Activated CD4-positive, alpha-beta memory T cell treated with anti-CD3 and anti-CD28 coated beads for 36 hours (primary cell): ENCODE data around the gene CCP110. TPM values are rescaled to one million over a fixed set of nuclear protein-coding genes. Genes with fewer than 3 reads are reported as not detected.

ENCODE experiments used
- CTCF ChIA-PET: fragments of 350-600 bp; sonication (Branson Sonifier 250); formaldehyde crosslinking; loops from one replicate; lab custom pipeline; 2021; ENCODE audit warnings: antibody characterized with exemption, inconsistent platforms; lab: Charles Lee
- POLR2A ChIA-PET: fragments of 350-600 bp; sonication (Branson Sonifier 250); formaldehyde crosslinking; loops from one replicate; lab custom pipeline; 2021; ENCODE audit warnings: antibody characterized with exemption; lab: Charles Lee
- DNase-seq: peaks from one replicate; pipeline ENCODE4 v3.0.0-alpha.2; 2020
- H3K27ac Mint-ChIP-seq: one replicate; pipeline ENCODE4 v1.8.0; 2021; ENCODE audit warnings: mixed read lengths
- H3K27me3 Mint-ChIP-seq: one replicate; pipeline ENCODE4 v1.8.0; 2021; ENCODE audit warnings: mixed read lengths
- H3K36me3 Mint-ChIP-seq: one replicate; pipeline ENCODE4 v1.8.0; 2021; ENCODE audit warnings: mixed read lengths
- H3K4me1 Mint-ChIP-seq: one replicate; pipeline ENCODE4 v1.8.0; 2021; ENCODE audit warnings: low read depth, mixed read lengths
- H3K4me3 Mint-ChIP-seq: one replicate; pipeline ENCODE4 v1.8.0; 2021; ENCODE audit warnings: mild to moderate bottlenecking, mixed read lengths
- H3K9me3 Mint-ChIP-seq: one replicate; pipeline ENCODE4 v1.8.0; 2021; ENCODE audit warnings: mixed read lengths
- intact Hi-C: fragments of 100-400 bp; cut with micrococcal nuclease; formaldehyde crosslinking; loops from one replicate; pipeline ENCODE4 v1.15.1; 2023
- total RNA-seq, 2 experiments: library from RNA; stranded (reverse); gene quantifications; one replicate each; pipeline ENCODE4 v1.2.3, GENCODE V29; 2021

The CCP110 gene
- total RNA-seq, 2 experiments from 2014 or later: 21.7 to 26.3 TPM

- H3K4me1 Mint-ChIP-seq: peaks cover 9% of the 10 kb centered on the region
- CTCF ChIA-PET: interaction anchor here (0.5 to 2.4 kb wide), 33 partner anchors 8 to 802 kb away, joined by 3 to 17 read pairs (median 3); partner anchors contain the start of genes GPRC5B and VPS35L
- DNase-seq: peak; percentile 32
- H3K9me3 Mint-ChIP-seq: peaks cover 8% of the 10 kb centered on the region
- peaks cover 39% of the 10 kb centered on the region for H3K36me3 Mint-ChIP-seq
- intact Hi-C loops: loop anchor here (1.0 to 10.0 kb wide), 2 partner anchors 131 to 303 kb away; partner anchors contain the start of genes IQCK and KNOP1
- H3K27ac Mint-ChIP-seq: no peak overlapping the region
- no peaks in the 10 kb centered on the region for H3K27me3 Mint-ChIP-seq
- no peak overlapping the region for H3K4me3 Mint-ChIP-seq
- POLR2A ChIA-PET: interaction anchor here (0.6 kb wide), 1 partner anchor 151 kb away, joined by 3 read pairs; no protein-coding TSS in a partner anchor
Measured at GRCh38 chr16:19583665-19584300, 60.0 kb downstream of the CCP110 start.

- Mint-ChIP-seq H3K27ac (no peak overlapping the region), H3K27me3 (no peaks in the 10 kb centered on the region), H3K4me1 (peaks cover 14% of the 10 kb centered on the region), H3K4me3 (no peak overlapping the region), H3K36me3 (peaks cover 15% of the 10 kb centered on the region), H3K9me3 (no peaks in the 10 kb centered on the region)
- intact Hi-C loops: loop anchor here (10.0 kb wide), 1 partner anchor 126 kb away; the partner anchor contains the start of genes IQCK and KNOP1
- POLR2A ChIA-PET: no interaction called here
- peak; percentile 8 for DNase-seq
- CTCF ChIA-PET: interaction anchor here (1.2 to 1.6 kb wide), 3 partner anchors 10 to 33 kb away, joined by 3 to 7 read pairs (median 3); partner anchors contain the start of gene VPS35L
Measured at GRCh38 chr16:19588661-19589060, 64.9 kb downstream of the CCP110 start.

- no peak overlapping the region for H3K4me3 Mint-ChIP-seq
- H3K27me3 Mint-ChIP-seq: no peaks in the 10 kb centered on the region
- DNase-seq: no peak
- CTCF ChIA-PET: interaction anchor here (1.2 to 1.6 kb wide), 3 partner anchors 9 to 34 kb away, joined by 3 to 7 read pairs (median 3); partner anchors contain the start of gene VPS35L
- no peaks in the 10 kb centered on the region for H3K9me3 Mint-ChIP-seq
- POLR2A ChIA-PET: no interaction called here
- intact Hi-C loops: loop anchor here (10.0 kb wide), 1 partner anchor 126 kb away; the partner anchor contains the start of genes IQCK and KNOP1
- H3K36me3 Mint-ChIP-seq: peaks cover 13% of the 10 kb centered on the region
- peaks cover 12% of the 10 kb centered on the region for H3K4me1 Mint-ChIP-seq
- H3K27ac Mint-ChIP-seq: no peak overlapping the region
Measured at GRCh38 chr16:19589106-19589505, 65.4 kb downstream of the CCP110 start.

GRCh38 chr16:19589771-19590302 lies 66.1 kb downstream of the CCP110 start:
- Mint-ChIP-seq H3K27ac (no peak overlapping the region), H3K36me3 (peaks cover 13% of the 10 kb centered on the region), H3K27me3 (no peaks in the 10 kb centered on the region), H3K4me1 (peaks cover 11% of the 10 kb centered on the region), H3K9me3 (no peaks in the 10 kb centered on the region), H3K4me3 (no peak overlapping the region)
- ChIA-PET CTCF (interaction anchor here (1.2 to 1.6 kb wide), 2 partner anchors 12 to 34 kb away, joined by 3 to 7 read pairs; partner anchors contain the start of gene VPS35L), POLR2A (no interaction called here)
- intact Hi-C loops: loop anchor here (10.0 kb wide), 1 partner anchor 125 kb away; the partner anchor contains the start of genes IQCK and KNOP1
- no peak for DNase-seq

- no peak for DNase-seq
- intact Hi-C loops: no loop called here
- no peaks in the 10 kb centered on the region for H3K4me1 Mint-ChIP-seq
- ChIA-PET POLR2A (no interaction called here), CTCF (interaction anchor here (2.4 kb wide), 1 partner anchor 11 kb away, joined by 9 read pairs; no protein-coding TSS in a partner anchor)
- no peaks in the 10 kb centered on the region for H3K27me3 Mint-ChIP-seq
- peaks cover 8% of the 10 kb centered on the region for H3K36me3 Mint-ChIP-seq
- no peaks in the 10 kb centered on the region for H3K9me3 Mint-ChIP-seq
- H3K4me3 Mint-ChIP-seq: no peak overlapping the region
- no peak overlapping the region for H3K27ac Mint-ChIP-seq
Measured at GRCh38 chr16:19595043-19595767, 71.5 kb downstream of the CCP110 start.

GRCh38 chr16:19598805-19599510 lies 75.2 kb downstream of the CCP110 start:
- CTCF ChIA-PET: interaction anchor here (0.7 to 3.6 kb wide), 6 partner anchors 11 to 290 kb away, joined by 3 to 11 read pairs (median 7); partner anchors contain the start of gene VPS35L
- Mint-ChIP-seq H3K9me3 (no peaks in the 10 kb centered on the region), H3K4me3 (no peak overlapping the region), H3K27ac (no peak overlapping the region), H3K36me3 (peaks cover 9% of the 10 kb centered on the region), H3K27me3 (no peaks in the 10 kb centered on the region), H3K4me1 (no peaks in the 10 kb centered on the region)
- POLR2A ChIA-PET: no interaction called here
- DNase-seq: no peak
- intact Hi-C loops: no loop called here

- Mint-ChIP-seq H3K27ac (no peak overlapping the region), H3K27me3 (no peaks in the 10 kb centered on the region), H3K4me1 (no peaks in the 10 kb centered on the region), H3K9me3 (no peaks in the 10 kb centered on the region), H3K4me3 (no peak overlapping the region), H3K36me3 (peaks cover 19% of the 10 kb centered on the region)
- ChIA-PET CTCF (interaction anchor here (0.7 to 3.6 kb wide), 10 partner anchors 16 to 307 kb away, joined by 3 to 28 read pairs (median 6); partner anchors contain the start of genes GPRC5B and VPS35L), POLR2A (interaction anchor here (0.6 kb wide), 1 partner anchor 276 kb away, joined by 7 read pairs; no protein-coding TSS in a partner anchor)
- no peak for DNase-seq
- intact Hi-C loops: no loop called here
Measured at GRCh38 chr16:19599968-19600716, 76.4 kb downstream of the CCP110 start.

GRCh38 chr16:19601083-19601976 lies 77.6 kb downstream of the CCP110 start:
- CTCF ChIA-PET: interaction anchor here (0.6 to 3.6 kb wide), 22 partner anchors 9 to 306 kb away, joined by 3 to 28 read pairs (median 4); partner anchors contain the start of genes GPRC5B and VPS35L
- H3K36me3 Mint-ChIP-seq: peaks cover 31% of the 10 kb centered on the region
- intact Hi-C loops: loop anchor here (1.0 kb wide), 1 partner anchor 285 kb away; no protein-coding TSS in a partner anchor

More at GRCh38 chr16:19601083-19601976, 77.6 kb downstream of the CCP110 start:
- H3K27ac Mint-ChIP-seq: no peak overlapping the region
- peak; percentile 25 for DNase-seq
- H3K4me1 Mint-ChIP-seq: peaks cover 1% of the 10 kb centered on the region
- POLR2A ChIA-PET: no interaction called here
- H3K27me3 Mint-ChIP-seq: no peaks in the 10 kb centered on the region
- no peak overlapping the region for H3K4me3 Mint-ChIP-seq
- H3K9me3 Mint-ChIP-seq: no peaks in the 10 kb centered on the region
